ENCODE results near the gene PILRA.
"Not testable (repeated sequence)": the region's sequence is repeated elsewhere in the genome, so short reads cannot be mapped to it uniquely, and the experiment has no call there.

Gene PILRA

DNA sequence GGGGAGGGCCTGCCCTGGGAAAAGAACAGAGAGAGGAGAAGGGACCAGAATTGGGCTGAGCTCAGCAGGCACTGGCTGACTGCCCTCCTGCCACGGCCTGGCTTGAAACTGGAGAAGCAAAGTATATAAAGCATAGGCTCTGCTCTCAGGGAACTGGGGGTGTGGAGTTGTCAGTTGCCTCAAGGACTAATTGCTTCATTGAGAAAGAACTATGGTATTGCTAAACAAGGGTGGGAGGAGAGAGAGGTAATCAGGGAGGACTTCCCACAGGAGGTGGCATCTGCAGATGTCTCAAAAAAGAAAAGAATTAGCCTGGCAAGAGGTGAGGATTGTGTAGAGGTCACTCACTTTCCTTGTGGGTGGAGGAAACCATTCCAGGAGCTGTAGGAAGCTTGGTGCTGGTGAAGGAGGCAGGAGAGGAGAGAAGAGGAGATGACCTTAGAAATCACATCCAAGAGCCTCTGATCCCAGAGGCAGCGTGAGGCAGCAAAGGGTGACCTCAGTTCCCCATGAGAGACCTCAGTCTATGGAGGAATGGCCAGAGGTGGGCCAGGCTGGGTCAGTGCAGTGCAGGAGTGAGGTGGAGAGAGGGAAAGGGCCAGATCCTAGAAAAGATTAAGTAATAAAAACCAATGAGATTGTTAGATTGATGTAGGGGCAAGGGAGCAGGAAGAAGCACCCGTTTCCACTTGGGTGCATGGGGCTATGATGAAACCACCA, 13.0 kb upstream of the PILRA start:
- H3K27me3 ChIP-seq (ENCODE audit: control insufficient read depth in 1 of 2, insufficient read depth in 2 of 2, low read length in 2 of 2) = no peaks in the 10 kb centered on the region
- H3K36me3 ChIP-seq (ENCODE audit: insufficient read depth, low read length) = peaks cover 64% of the 10 kb centered on the region
- no peaks in the 10 kb centered on the region for H3K4me1 ChIP-seq (ENCODE audit: insufficient read depth, low read length)
- no peak overlapping the region for H3K9ac ChIP-seq (ENCODE audit: low read length)
- no peaks in the 10 kb centered on the region for H3K9me3 ChIP-seq (ENCODE audit: low read length)
- H3K27ac ChIP-seq (ENCODE audit: low read depth, low read length) = no peak overlapping the region
- no peak overlapping the region for H3K4me3 ChIP-seq (ENCODE audit: low read depth in 1 of 2, low read length in 2 of 2)

DNA sequence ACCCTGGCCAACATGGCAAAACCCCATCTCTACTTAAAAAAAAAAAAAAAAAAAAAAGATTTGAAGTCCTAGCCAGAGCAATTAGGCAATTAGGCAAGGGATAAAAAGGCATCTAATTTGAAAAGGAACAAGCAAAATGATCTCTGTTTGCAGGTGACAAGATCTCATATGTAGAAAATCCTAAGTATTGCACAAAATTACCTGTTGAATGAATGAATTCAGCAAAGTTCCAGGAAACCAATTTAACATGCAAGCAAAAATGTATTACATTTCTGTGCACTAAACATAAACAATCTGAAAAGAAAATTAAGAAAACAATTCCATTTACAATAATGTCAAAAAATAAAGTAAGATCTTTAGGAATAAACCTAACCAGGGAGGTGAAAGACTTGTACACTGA, 10.2 kb upstream of the PILRA start:
- no peaks in the 10 kb centered on the region for H3K27me3 ChIP-seq (ENCODE audit: control insufficient read depth in 1 of 2, insufficient read depth in 2 of 2, low read length in 2 of 2)
- no peak overlapping the region for H3K9ac ChIP-seq (ENCODE audit: low read length)
- H3K4me3 ChIP-seq (ENCODE audit: low read depth in 1 of 2, low read length in 2 of 2) = no peak overlapping the region
- no peak overlapping the region for H3K27ac ChIP-seq (ENCODE audit: low read depth, low read length)
- no peaks in the 10 kb centered on the region for H3K9me3 ChIP-seq (ENCODE audit: low read length)
- H3K36me3 ChIP-seq (ENCODE audit: insufficient read depth, low read length) = peaks cover 43% of the 10 kb centered on the region
- H3K4me1 ChIP-seq (ENCODE audit: insufficient read depth, low read length) = no peaks in the 10 kb centered on the region

DNA sequence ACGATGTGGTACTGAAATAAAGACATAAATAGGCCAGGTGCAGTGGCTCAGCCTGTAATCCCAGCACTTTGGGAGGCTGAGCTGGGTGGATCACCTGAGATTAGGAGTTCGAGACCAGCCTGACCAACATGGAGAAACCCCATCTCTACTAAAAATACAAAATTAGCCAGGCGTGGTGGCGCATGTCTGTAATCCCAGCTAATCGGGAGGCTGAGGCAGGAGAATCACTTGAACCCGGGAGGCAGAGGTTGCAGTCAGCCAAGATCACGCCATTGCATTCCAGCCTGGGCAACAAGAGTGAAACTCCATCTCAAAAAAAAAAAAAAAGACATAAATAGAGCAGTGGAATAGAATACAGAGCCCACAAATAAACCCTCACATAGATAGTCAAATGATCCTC, 9.5 kb upstream of the PILRA start:
- H3K36me3 ChIP-seq (ENCODE audit: insufficient read depth, low read length) = peaks cover 39% of the 10 kb centered on the region
- not testable (repeated sequence) for H3K9ac ChIP-seq (ENCODE audit: low read length); H3K27me3 ChIP-seq (ENCODE audit: control insufficient read depth in 1 of 2, insufficient read depth in 2 of 2, low read length in 2 of 2); H3K9me3 ChIP-seq (ENCODE audit: low read length); H3K27ac ChIP-seq (ENCODE audit: low read depth, low read length); H3K4me1 ChIP-seq (ENCODE audit: insufficient read depth, low read length); H3K4me3 ChIP-seq (ENCODE audit: low read depth in 1 of 2, low read length in 2 of 2)

- H3K36me3 ChIP-seq (ENCODE audit: insufficient read depth, low read length) = peaks cover 33% of the 10 kb centered on the region
- no peak overlapping the region for H3K4me3 ChIP-seq (ENCODE audit: low read depth in 1 of 2, low read length in 2 of 2)
- no peak overlapping the region for H3K27ac ChIP-seq (ENCODE audit: low read depth, low read length)
- no peaks in the 10 kb centered on the region for H3K27me3 ChIP-seq (ENCODE audit: control insufficient read depth in 1 of 2, insufficient read depth in 2 of 2, low read length in 2 of 2)
- no peak overlapping the region for H3K9ac ChIP-seq (ENCODE audit: low read length)
- no peaks in the 10 kb centered on the region for H3K4me1 ChIP-seq (ENCODE audit: insufficient read depth, low read length)
- no peaks in the 10 kb centered on the region for H3K9me3 ChIP-seq (ENCODE audit: low read length)
These were observed 8.8 kb upstream of the PILRA start for GRCh38 chr7:100364480-100364879.

DNA sequence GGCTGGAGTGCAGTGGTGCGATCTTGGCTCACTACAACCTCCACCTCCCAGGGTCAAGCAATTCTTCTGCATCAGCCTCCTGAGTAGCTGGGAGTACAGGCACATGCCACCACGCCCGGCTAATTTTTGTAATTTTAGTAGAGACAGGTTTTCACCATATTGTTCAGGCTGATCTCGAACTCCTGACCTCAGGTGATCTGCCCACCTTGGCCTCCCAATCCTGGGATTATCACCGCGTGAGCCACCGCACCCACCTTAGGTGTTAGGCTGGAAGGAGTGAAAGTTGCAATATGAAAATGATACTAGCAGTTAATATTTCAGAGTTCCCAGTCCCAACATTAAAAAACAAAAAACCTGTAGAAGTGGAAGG, 7.3 kb upstream of the PILRA start:
- not testable (repeated sequence) for H3K27ac ChIP-seq (ENCODE audit: low read depth, low read length); H3K9me3 ChIP-seq (ENCODE audit: low read length); H3K4me3 ChIP-seq (ENCODE audit: low read depth in 1 of 2, low read length in 2 of 2); H3K4me1 ChIP-seq (ENCODE audit: insufficient read depth, low read length); H3K9ac ChIP-seq (ENCODE audit: low read length); H3K27me3 ChIP-seq (ENCODE audit: control insufficient read depth in 1 of 2, insufficient read depth in 2 of 2, low read length in 2 of 2)
- peaks cover 20% of the 10 kb centered on the region for H3K36me3 ChIP-seq (ENCODE audit: insufficient read depth, low read length)

GRCh38 chr7:100366411-100367250, 6.7 kb upstream of the PILRA start:
- H3K4me3 ChIP-seq (ENCODE audit: low read depth in 1 of 2, low read length in 2 of 2) = no peak overlapping the region
- H3K27ac ChIP-seq (ENCODE audit: low read depth, low read length) = no peak overlapping the region

GRCh38 chr7:100367251-100367620, 6.1 kb upstream of the PILRA start:
- H3K36me3 ChIP-seq (ENCODE audit: insufficient read depth, low read length) = peaks cover 17% of the 10 kb centered on the region
- H3K9me3 ChIP-seq (ENCODE audit: low read length) = no peaks in the 10 kb centered on the region
- no peaks in the 10 kb centered on the region for H3K4me1 ChIP-seq (ENCODE audit: insufficient read depth, low read length)
- no peak overlapping the region for H3K9ac ChIP-seq (ENCODE audit: low read length)
- H3K27me3 ChIP-seq (ENCODE audit: control insufficient read depth in 1 of 2, insufficient read depth in 2 of 2, low read length in 2 of 2) = no peaks in the 10 kb centered on the region
- H3K27ac ChIP-seq (ENCODE audit: low read depth, low read length) = no peak overlapping the region
- H3K4me3 ChIP-seq (ENCODE audit: low read depth in 1 of 2, low read length in 2 of 2) = no peak overlapping the region

More at GRCh38 chr7:100366411-100367250, 6.7 kb upstream of the PILRA start:
- H3K9ac ChIP-seq (ENCODE audit: low read length) = no peak overlapping the region
- H3K27me3 ChIP-seq (ENCODE audit: control insufficient read depth in 1 of 2, insufficient read depth in 2 of 2, low read length in 2 of 2) = no peaks in the 10 kb centered on the region
- no peaks in the 10 kb centered on the region for H3K4me1 ChIP-seq (ENCODE audit: insufficient read depth, low read length)
- no peaks in the 10 kb centered on the region for H3K9me3 ChIP-seq (ENCODE audit: low read length)
- peaks cover 20% of the 10 kb centered on the region for H3K36me3 ChIP-seq (ENCODE audit: insufficient read depth, low read length)

DNA sequence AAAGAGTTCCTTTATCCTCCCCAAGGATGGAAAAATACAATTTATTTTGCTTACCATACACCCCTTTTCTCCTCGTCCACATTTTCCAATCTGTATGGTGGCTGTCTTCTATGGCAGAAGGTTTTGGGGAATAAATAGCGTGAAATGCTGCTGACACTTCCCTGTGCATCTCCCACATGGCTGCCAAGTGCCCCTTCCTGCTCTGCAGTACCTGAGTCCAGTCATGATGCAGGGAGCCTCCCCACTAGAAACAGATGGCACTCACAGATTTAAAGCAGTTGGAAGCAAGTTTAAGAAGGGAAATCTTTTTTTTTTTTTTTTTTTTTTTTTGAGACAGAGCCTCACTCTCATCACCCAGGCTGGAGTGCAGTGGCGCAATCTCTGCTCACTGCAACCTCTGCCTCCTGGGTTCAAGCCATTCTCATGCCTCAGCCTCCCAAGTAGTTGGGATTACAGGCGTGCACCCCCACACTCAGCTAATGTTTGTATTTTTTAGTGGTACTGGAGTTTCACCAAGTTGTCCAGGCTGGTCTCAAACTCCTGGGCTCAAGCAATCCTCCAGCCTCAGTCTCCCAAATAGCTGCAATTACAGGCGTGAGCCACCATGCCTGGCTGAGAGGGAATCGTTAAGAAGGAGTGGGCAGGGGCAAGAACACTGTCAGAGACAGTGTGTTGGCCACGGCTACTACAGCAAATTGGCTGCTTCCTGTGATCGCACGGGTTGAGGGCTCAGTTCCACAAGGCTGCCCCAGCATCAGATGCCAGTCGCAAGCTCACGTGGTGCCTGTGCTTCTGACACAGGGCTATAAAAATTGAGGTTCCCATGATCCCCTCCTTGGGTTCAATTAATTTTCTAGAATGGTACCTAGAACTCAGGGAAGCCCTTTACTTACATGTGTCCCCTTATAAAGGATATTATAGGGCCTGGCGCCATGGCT, 5.3 kb upstream of the PILRA start:
- no peaks in the 10 kb centered on the region for H3K27me3 ChIP-seq (ENCODE audit: control insufficient read depth in 1 of 2, insufficient read depth in 2 of 2, low read length in 2 of 2)
- no peak overlapping the region for H3K4me3 ChIP-seq (ENCODE audit: low read depth in 1 of 2, low read length in 2 of 2)
- no peaks in the 10 kb centered on the region for H3K9me3 ChIP-seq (ENCODE audit: low read length)
- no peak overlapping the region for H3K27ac ChIP-seq (ENCODE audit: low read depth, low read length)
- H3K4me1 ChIP-seq (ENCODE audit: insufficient read depth, low read length) = no peaks in the 10 kb centered on the region
- H3K9ac ChIP-seq (ENCODE audit: low read length) = no peak overlapping the region
- peaks cover 10% of the 10 kb centered on the region for H3K36me3 ChIP-seq (ENCODE audit: insufficient read depth, low read length)

- Histone ChIP-seq H3K4me3 (ENCODE audit: low read depth in 1 of 2, low read length in 2 of 2) (no peak overlapping the region), H3K4me1 (ENCODE audit: insufficient read depth, low read length) (no peaks in the 10 kb centered on the region), H3K27me3 (ENCODE audit: control insufficient read depth in 1 of 2, insufficient read depth in 2 of 2, low read length in 2 of 2) (no peaks in the 10 kb centered on the region), H3K9me3 (ENCODE audit: low read length) (no peaks in the 10 kb centered on the region), H3K36me3 (ENCODE audit: insufficient read depth, low read length) (peaks cover 9% of the 10 kb centered on the region), H3K9ac (ENCODE audit: low read length) (no peak overlapping the region), H3K27ac (ENCODE audit: low read depth, low read length) (peak overlapping the region; percentile 14)
These were observed 4.2 kb upstream of the PILRA start for GRCh38 chr7:100369105-100369504.

DNA sequence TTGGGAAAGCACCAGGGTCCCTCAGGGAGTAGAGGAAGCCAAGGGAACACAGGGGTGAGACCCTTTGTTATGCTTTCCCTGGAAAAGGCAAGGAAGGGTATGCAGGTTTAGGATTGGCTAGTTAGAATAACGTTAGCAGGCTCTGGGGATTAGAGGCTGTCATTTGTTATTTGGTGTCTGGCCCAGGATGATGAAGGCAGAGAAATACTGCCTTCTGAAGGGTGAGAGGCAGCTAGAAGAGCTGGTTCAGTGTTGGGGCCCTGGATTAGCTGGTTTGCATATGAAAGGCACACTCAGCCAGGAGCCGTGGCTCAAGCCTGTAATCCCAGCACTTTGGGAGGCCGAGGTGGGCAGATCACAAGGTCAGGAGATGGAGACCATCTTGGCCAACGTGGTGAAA, 3.0 kb upstream of the PILRA start:
- Histone ChIP-seq H3K36me3 (ENCODE audit: insufficient read depth, low read length) (peaks cover 4% of the 10 kb centered on the region), H3K27me3 (ENCODE audit: control insufficient read depth in 1 of 2, insufficient read depth in 2 of 2, low read length in 2 of 2) (no peaks in the 10 kb centered on the region), H3K4me3 (ENCODE audit: low read depth in 1 of 2, low read length in 2 of 2) (no peak overlapping the region), H3K4me1 (ENCODE audit: insufficient read depth, low read length) (no peaks in the 10 kb centered on the region), H3K27ac (ENCODE audit: low read depth, low read length) (no peak overlapping the region), H3K9ac (ENCODE audit: low read length) (no peak overlapping the region), H3K9me3 (ENCODE audit: low read length) (no peaks in the 10 kb centered on the region)

DNA sequence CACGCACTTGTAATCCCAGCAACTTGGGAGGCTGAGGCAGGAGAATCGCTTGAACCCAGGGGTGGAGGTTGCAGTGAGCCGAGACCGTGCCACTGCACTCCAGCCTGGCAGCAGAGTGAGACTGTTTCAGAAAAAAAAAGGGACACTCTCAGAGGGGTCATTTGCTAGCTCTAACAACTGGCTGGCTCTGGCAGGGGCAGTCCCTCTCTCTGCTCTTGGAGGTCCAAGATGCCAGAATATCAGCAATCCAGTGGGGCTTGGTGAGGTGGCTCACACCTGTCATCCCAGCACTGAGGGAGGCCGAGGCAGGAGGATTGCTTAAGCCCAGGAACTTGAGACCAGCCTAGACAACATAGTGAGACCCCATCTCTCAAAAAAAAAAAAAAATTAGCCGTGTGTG, 2.5 kb upstream of the PILRA start:
- Histone ChIP-seq H3K4me3 (ENCODE audit: low read depth in 1 of 2, low read length in 2 of 2) (no peak overlapping the region), H3K27ac (ENCODE audit: low read depth, low read length) (no peak overlapping the region), H3K4me1 (ENCODE audit: insufficient read depth, low read length) (no peaks in the 10 kb centered on the region), H3K36me3 (ENCODE audit: insufficient read depth, low read length) (peaks cover 4% of the 10 kb centered on the region), H3K9me3 (ENCODE audit: low read length) (no peaks in the 10 kb centered on the region), H3K27me3 (ENCODE audit: control insufficient read depth in 1 of 2, insufficient read depth in 2 of 2, low read length in 2 of 2) (no peaks in the 10 kb centered on the region), H3K9ac (ENCODE audit: low read length) (no peak overlapping the region)

Data from muscle layer of colon (tissue), 2 donors.